ENCODE data around the gene EBI3.
"Not testable (repeated sequence)": the region's sequence is repeated elsewhere in the genome, so short reads cannot be mapped to it uniquely, and the experiment has no call there.

EBI3 gene

GRCh38 chr19:4200940-4201542 is 28.3 kb upstream of the EBI3 start:
- no peak for DNase-seq (ENCODE audit: low read depth in 3 of 3)

DNA sequence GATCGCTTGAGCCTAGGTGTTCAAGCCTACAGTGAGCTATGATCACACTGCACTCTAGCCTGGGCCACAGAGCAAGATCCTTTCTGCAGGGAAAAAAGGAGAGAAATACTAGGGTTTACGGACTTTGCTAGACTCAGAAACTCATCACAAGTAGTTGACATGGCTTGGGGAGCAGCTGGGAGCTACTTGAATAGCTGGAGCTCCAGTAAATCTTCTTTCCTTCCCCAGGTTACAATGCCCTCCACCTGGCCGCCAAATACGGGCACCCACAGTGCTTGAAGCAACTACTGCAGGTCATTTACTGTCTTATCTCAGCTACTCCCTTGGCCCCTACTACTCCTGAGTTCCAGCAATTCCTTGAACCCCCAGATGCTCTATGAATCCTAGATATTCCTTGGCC is 27.5 kb upstream of the EBI3 start:
- no peak for DNase-seq (ENCODE audit: low read depth in 3 of 3)

DNA sequence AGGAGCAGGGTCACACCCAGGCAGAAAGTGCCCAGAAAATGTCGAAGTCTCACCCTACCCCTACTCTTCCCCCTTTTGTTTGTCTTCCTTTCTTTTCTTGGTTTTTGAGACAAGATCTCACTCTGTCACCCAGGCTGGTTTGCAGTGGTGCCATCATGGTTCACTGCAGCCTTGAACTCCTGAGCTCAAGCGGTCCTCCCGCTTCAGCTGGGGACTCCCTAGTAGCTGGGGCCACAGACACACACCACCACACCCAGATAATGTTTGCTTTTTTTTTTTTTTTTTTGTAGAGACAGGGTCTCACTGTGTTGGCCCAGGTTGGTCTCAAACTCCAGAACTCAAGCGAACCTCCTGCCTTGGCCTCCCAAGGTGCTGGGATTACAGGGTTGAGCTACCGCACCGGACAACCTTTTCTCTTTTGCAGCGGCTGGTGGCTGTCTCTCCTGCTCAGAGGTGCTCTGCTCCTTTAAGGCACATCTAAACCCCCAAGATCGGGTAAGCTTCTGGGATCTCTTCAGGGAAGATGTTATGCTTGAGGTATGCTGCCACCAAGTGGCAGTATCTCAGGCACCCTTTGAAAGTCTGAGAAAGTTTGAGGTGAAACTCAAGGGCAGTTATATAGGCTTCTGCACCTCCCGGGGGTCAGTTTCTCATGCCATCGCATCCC is 22.4 kb upstream of the EBI3 start:
- DNase-seq (ENCODE audit: low read depth in 3 of 3): no peak

DNA sequence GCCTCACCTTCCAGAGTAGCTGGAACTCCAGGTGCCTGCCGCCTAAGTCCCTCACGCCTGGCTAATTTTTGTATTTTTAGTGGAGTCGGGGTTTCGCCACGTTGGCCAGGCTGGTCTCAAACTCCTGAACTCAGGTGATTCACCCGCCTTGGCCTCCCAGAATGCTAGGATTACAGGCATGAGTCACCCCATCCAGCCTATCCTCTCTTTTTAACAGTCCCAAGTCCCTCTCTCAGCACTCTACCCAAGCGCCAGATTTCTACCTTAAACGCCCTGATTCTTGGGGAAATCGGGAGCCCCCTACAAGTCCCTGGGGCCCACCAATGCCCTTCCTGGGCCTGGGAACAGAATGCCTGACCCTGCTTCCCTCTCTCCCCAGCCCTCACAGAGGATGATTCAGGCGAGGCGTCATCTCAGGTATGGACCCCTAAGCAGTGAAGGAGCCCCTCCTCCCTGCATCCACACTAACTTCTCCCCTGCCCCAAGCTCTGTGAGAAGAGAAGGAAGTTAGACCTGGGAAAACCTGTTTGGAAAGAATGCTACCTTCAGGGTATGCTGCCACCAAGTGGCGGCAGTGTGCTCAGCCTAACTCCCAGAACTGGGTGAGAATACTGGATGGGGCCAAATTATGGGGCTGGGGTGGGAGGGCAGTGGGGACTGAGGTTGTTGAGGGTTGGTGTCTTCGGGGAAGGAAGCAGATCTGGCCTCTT is 20.8 kb upstream of the EBI3 start:
- DNase-seq (ENCODE audit: low read depth in 3 of 3): no peak

DNA sequence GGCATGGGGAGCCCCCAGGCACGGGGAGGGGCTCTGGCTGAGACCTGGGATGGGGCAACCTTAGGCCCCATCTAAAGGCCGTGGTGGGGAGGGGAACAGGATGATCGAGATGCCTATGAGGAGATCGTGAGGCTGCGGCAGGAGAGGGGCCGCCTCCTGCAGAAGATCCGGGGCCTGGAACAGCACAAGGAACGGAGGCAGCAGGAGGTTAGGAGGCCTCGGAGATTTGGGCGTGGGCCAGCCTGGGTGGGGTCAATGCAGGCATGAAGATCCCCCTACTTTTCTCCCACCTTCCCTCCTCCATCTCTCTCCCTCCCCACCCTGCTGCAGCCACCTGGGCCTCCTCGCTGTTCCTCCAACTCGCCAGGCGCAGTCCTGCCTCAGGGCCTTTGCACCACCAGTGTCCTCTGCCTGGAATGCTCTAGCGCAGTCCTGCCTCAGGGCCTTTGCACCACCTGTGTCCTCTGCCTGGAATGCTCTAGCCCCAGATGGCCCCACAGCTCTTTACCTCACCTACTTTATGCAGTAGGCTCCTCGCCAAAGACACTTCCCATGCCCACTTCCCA is 19.1 kb upstream of the EBI3 start:
- DNase-seq (ENCODE audit: low read depth in 3 of 3): no peak

DNA sequence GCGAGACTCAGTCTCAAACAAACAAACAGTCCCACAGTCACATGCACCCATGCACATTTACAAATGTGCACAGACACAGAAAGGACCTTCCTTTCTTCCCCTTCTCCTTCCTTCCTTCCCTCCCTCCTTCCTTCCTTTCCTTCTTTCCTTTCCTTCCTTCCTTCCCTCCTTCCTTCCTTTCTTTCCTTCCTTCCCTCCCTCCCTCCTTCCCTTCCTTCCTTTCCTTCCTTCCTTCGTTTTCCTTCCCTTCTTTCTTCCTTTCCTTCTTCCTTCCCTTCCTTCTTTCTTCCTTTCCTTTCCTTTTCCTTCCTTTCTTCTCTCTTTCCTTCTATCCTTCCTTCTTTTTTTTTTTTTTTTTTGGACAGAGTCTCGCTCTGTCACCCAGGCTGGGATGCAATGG is 16.2 kb upstream of the EBI3 start:
- no peak for DNase-seq (ENCODE audit: low read depth in 3 of 3)

- DNase-seq (ENCODE audit: low read depth in 3 of 3): no peak
Measured at GRCh38 chr19:4215807-4216206, 13.5 kb upstream of the EBI3 start.

DNA sequence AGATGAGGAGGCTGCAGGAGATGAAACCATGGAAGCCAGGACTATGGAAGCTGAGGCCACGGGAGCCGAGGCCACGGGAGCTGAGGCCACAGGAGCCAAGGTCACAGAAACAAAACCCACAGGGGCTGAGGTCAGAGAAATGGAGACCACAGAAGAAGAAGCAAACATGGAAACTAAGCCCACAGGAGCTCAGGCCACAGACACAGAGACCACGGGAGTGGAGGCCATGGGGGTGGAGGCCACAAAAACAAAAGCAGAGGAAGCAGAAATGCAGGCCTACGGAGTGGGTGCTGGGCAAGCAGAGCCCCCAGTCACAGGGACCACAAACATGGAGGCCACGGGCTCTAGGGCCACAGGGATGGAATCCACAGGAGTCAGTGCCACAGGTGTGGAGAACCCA is 12.5 kb upstream of the EBI3 start:
- no peak for DNase-seq (ENCODE audit: low read depth in 3 of 3)

- no peak for DNase-seq (ENCODE audit: low read depth in 3 of 3)
Measured at GRCh38 chr19:4217429-4218264, 11.7 kb upstream of the EBI3 start.

GRCh38 chr19:4218523-4218922 is 10.8 kb upstream of the EBI3 start:
- not testable (repeated sequence) for DNase-seq (ENCODE audit: low read depth in 3 of 3)

GRCh38 chr19:4220188-4220587 is 9.1 kb upstream of the EBI3 start:
- DNase-seq (ENCODE audit: low read depth in 3 of 3): no peak

- DNase-seq (ENCODE audit: low read depth in 3 of 3): no peak
Measured at GRCh38 chr19:4224470-4224869, 4.9 kb upstream of the EBI3 start.

DNA sequence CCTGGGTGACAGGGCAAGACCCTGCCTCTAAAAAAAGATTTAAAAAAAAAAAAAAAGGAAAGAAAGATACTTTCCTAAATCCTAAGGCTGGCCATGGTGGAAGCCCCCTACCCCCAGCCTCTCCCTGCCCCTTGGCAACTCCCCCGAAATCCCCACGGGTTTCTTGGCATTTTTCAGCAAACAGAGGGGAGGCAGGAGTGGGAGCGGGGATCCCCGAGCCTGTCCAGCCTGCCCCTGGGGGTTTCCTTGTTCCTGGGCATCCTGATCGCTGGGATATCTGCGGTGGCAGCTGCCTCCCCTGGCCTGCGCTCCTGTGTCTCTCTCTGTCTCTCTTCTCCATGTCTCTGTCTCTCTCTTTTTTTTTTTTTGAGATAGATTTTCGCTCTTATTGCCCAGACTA is 3.4 kb upstream of the EBI3 start:
- no peak for DNase-seq (ENCODE audit: low read depth in 3 of 3)

DNA sequence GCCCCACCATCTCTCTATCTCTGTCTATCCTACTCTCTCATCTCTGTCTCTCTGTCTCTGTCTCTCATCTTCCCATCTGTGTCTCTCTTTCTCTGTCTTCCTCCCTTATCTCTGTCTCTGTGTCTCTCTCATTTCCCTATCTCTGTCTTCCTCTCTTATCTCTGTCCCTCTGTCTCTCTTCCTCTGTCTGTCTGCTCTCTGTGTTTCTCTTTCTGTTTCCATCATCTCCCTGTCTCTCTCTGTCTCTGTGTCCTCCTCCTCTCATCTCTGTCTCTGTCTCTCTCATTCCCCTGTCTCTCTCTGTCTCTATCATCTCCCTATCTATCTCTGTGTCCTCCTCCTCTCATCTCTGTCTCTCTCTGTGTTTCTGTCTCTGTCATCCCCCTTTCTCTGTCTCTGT is 1.6 kb upstream of the EBI3 start:
- no peak for DNase-seq (ENCODE audit: low read depth in 3 of 3)

DNA sequence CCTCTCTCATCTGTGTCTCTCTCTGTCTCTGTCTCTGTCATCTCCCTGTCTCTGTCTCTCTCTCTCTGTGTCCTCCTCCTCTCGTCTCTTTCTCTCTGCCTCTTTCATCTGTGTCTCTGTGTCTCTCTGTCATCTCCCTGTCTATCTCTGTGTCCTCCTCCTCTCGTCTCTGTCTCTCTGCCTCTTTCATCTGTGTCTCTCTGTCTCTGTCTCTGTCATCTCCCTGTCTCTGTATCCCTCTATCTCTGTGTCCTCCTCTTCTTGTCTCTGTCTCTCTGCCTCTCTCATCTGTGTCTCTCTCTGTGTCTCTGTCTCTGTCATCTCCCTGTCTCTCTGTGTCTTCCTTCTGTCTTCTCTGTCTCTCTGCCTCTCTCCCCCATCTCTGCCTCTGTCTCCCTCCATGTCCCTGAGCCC is 551 bp upstream of the EBI3 start:
- no peak for DNase-seq (ENCODE audit: low read depth in 3 of 3)

DNA sequence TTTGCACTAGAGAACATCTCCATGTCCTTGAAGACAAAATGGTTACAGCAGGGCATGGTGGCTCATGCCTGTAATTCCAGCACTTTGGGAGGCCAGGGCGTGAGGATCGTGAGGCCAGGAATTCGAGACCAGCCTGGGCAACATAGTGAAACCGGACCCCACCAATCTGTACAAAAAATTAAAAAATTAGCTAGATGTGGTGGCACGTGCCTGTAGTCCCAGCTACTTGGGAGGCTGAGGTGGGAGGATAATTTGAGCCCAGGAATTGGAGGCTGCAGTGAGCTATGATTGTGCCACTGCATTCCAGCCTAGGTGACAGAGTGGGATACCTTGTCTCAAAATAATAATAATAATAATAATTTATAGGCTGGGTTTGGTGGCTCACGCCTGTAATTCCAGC is 914 bp downstream of the EBI3 start:
- not testable (repeated sequence) for DNase-seq (ENCODE audit: low read depth in 3 of 3)

DNA sequence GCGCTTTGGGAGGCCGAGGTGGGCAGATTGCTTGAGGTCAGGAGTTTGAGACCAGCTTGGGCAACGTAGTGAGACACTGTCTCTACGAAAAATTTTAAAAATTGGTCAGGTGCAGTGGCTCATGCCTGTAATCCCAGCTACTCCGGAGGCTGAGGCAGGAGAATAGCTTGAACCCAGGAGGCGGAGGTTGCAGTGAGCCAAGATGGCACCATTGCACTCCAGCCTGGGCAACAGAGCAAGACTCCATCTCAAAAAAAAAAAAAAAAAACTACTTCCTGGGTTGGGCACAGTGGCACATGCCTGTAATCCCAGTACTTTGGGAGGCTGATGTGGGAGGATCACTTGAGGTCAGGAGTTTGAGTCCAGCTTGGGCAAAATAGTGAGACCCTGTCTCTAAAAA is 2.2 kb downstream of the EBI3 start:
- DNase-seq (ENCODE audit: low read depth in 3 of 3): not testable (repeated sequence)

- not testable (repeated sequence) for DNase-seq (ENCODE audit: low read depth in 3 of 3)
Measured at GRCh38 chr19:4232139-4232538, 2.8 kb downstream of the EBI3 start.

GRCh38 chr19:4232614-4233281 is 3.4 kb downstream of the EBI3 start:
- no peak for DNase-seq (ENCODE audit: low read depth in 3 of 3)

DNA sequence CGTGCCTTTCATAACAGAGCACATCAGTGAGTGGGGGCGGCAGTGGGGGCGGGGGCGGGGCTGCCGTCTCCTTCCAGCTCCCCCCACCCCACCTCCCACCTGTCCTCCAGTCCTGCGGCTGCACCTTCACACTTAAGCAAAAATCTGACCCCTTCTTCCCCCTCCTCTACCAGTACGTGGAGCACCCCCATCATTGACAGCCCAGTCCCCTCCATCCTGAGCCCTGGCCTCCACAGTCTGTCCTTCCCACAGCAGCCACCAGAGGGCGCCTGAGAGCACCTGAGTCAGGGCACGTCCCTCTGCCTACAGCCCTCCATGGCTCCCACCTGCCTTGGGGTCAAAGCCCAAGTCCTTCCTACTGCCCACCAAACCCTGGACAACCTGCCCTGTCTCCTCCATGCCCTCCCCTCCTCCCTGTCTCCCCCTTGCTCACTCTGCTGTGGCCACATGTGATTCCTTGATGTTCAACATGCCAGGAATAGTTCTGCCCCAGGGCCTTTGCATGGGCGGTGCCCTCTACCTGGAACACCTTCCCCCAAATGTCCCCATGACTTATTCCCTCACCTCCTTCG is 4.0 kb downstream of the EBI3 start:
- peak; percentile 58 to 73 (median 66) for DNase-seq (ENCODE audit: low read depth in 3 of 3)
